ENCODE measurements around the gene RAB1A. TPM values are rescaled to one million over a fixed set of nuclear protein-coding genes. Genes with fewer than 3 reads are reported as not detected.

The RAB1A gene
- total and polyA plus RNA-seq, 2 of the 13 experiments (the other 11 are each of a cell fraction or from before 2014, with no cell fraction given) = 206 to 226 TPM

GRCh38 chr2:65057054-65057375 is 72.9 kb downstream of the RAB1A start:
- TF ChIP-seq ZNF407 (CRISPR knock-in tag; IDR thresholded peaks at IDR 0.05; ENCODE audit: not compliant biosample characterization) = no peak
- TF ChIP-seq ZSCAN9 (CRISPR knock-in tag; IDR thresholded peaks at IDR 0.05; ENCODE audit: borderline replicate concordance) = 0 out of 2 replicates have a peak, but pooled peaks have one; percentile 7
- no peak for TF ChIP-seq GATA4 (IDR thresholded peaks at IDR 0.05; ENCODE audit: borderline replicate concordance, low read depth)
- no peak for TF ChIP-seq MLXIP (CRISPR knock-in tag; IDR thresholded peaks at IDR 0.05; ENCODE audit: borderline replicate concordance)
- 0 out of 2 replicates have a peak, but pooled peaks have one; percentile 11 for TF ChIP-seq ISX (CRISPR knock-in tag; conservative IDR thresholded peaks at IDR 0.05)
- TF ChIP-seq ZNF232 (CRISPR knock-in tag; IDR thresholded peaks at IDR 0.05; ENCODE audit: borderline replicate concordance) = peak; percentile 10; the same call in 1 of the 2 replicates
- intact Hi-C loops (cut with micrococcal nuclease; ENCODE audit: unreplicated experiment) = loop anchor here (5.0 to 10.0 kb wide), 2 partner anchors 75 to 518 kb away; partner anchors contain the start of gene RAB1A

More at GRCh38 chr2:65057054-65057375, 72.9 kb downstream of the RAB1A start:
- no peaks in the 10 kb centered on the region; a peak in 1 of 5 replicates for H3K27me3 ChIP-seq (ENCODE audit: control insufficient read depth in 1 of 2, insufficient read depth in 2 of 2, low read length in 2 of 2)
- ATAC-seq (no peak), FAIRE-seq (peak; percentile 18), DNase-seq (ENCODE audit: low spot score) (no peak)
- no TSS peak for BruUV-seq (replicated peaks)
- peak overlapping the region; percentile 71 for H3K27ac ChIP-seq (ENCODE audit: extremely low read length, insufficient read depth, low read length)
- no peak overlapping the region for H2AFZ ChIP-seq (ENCODE audit: low read length)
- H3K4me2 ChIP-seq (ENCODE audit: low read depth, low read length) = peak overlapping the region; percentile 99
- no peaks in the 10 kb centered on the region for H3K9me3 ChIP-seq (ENCODE audit: low read length)
- in situ Hi-C loops (cut with HindIII; ENCODE audit: extremely low pct_ligation_motif_present, low pct_unique_long_range_greater_than_20kb) = loop anchor here (25.0 kb wide), 1 partner anchor 505 kb away; no protein-coding TSS in a partner anchor
- H3K36me3 ChIP-seq (replicated peaks in 1 of 2; ENCODE audit: control insufficient read depth in 1 of 2, insufficient read depth in 2 of 2, low read length in 2 of 2) = no peaks in the 10 kb centered on the region; a peak in 1 of 5 replicates
- ChIA-PET POLR2A (interaction anchor here (0.5 to 3.5 kb wide), 14 partner anchors 8 to 460 kb away, joined by 3 to 62 read pairs (median 11); partner anchors contain the start of genes ACTR2 and RAB1A), CTCF (ENCODE audit: low intra/inter-chr PET ratio, low total read pairs) (no interaction called here)
- peaks cover 49% of the 10 kb centered on the region for H3K79me2 ChIP-seq (ENCODE audit: insufficient read depth, low read length)
- peak overlapping the region; percentile 78 to 88 (median 83) for H3K4me3 ChIP-seq (replicated peaks in 1 of 3; ENCODE audit: insufficient read depth in 1 of 3, low read depth in 2 of 3, low read length in 3 of 3)
- peak overlapping the region; percentile 78 for H3K9ac ChIP-seq (ENCODE audit: insufficient read depth, low read depth, low read length)
- 2% methylated on average over 5 of the region's 5 CpGs for WGBS (ENCODE audit: low lambda C conversion rate)
- H4K20me1 ChIP-seq (ENCODE audit: insufficient read depth, low read length) = peaks cover 1% of the 10 kb centered on the region; the same call in 1 of the 2 replicates
- H3K4me1 ChIP-seq (ENCODE audit: insufficient read depth, low read length) = peaks cover 74% of the 10 kb centered on the region
